Hepatic stellate cell (primary cell): ENCODE measurements around the gene MIS12.

Source experiments
- DNase-seq: peaks from one replicate; pipeline ENCODE4 v3.0.0; 2011; ENCODE audit warnings: low spot score

Gene MIS12

DNA sequence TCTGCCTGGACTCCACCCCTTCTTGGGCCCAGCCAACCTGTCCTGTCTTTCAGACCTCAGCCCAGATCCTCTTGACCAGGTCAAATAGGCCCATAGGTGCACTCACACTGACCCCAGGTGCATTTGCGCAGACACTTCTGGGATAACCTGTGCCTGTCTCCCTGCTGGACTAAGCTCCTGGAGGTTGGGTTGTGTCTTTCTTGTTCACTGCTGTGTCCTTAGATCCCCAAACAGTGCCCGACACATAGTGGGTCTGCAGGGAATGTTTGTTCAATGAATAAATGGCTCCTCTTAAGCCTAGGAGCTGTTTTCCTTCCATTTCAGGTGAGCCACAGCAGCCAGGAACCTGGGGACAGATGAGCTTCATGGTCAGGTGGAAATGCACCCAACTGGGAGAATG lies 49.1 kb downstream of the MIS12 start:
- DNase-seq: no peak

DNA sequence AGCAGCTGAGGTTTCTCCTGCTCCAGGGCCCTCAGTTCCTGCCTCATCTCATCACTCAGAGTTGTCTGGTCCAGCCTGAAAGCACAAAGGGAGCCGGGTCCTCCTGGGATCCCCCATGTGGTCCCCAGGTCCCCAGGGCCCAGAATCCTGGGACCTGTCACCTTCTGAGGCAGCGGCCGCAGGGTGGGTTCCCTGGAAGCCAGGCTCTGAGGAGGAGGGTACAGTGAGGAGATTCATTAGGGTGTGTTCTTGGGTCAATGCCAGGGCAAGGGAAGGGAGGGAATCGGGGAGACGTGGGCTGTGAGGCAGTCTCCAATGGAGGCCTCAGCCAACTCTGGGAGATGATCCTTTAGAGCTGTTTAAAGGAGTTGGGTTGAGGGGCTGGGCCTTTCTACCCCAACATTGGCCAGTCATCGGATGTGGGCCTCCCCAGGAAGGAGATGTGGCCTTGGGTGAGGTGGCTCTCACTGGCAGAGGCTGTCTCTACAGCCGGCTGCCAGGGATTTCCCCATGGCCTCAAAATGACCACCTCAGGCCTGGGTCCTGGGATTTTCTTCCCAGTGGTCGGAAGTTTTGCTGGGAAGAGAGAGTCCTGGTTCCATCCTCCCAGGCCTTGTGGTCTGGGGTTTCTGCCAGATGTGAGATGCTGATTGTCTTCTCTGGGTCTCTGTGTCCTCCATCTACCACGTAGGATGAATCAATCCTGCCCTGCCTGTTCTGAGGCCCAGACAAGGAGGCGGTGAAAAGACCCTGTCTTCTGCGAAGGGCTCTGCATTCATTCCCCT lies 50.7 kb downstream of the MIS12 start:
- no peak for DNase-seq

DNA sequence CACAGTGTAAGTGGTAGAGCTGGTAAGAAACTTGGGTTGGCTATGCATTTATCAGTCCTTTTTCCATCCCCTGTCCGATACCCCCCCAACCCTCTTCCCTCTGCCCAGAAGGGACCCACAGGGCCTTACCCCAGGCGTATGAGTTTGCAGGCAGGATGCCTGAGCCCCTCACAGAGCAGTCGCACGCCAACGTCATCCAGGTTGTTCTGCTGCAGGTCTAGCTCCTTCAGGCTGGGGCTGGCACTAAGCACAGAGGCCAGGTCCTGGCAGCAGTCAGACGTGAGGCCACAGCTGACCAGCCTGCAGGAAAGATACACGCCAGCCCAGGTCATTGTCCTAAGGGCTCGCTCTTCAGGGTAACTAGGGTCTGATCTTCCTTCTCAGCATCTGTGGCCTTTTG lies 52.9 kb downstream of the MIS12 start:
- no peak for DNase-seq

- DNase-seq: no peak
Measured at GRCh38 chr17:5540321-5540720, 54.0 kb downstream of the MIS12 start.
